ENCODE results near the gene PTPRZ1.

Gene PTPRZ1

DNA sequence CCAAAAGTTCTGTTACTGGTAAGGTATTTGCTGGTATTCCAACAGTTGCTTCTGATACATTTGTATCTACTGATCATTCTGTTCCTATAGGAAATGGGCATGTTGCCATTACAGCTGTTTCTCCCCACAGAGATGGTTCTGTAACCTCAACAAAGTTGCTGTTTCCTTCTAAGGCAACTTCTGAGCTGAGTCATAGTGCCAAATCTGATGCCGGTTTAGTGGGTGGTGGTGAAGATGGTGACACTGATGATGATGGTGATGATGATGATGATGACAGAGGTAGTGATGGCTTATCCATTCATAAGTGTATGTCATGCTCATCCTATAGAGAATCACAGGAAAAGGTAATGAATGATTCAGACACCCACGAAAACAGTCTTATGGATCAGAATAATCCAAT lies 140.1 kb downstream of the PTPRZ1 start:
- no peak for DNase-seq (ENCODE audit: extremely low read depth, insufficient read length)
- no peak overlapping the region for H3K4me3 ChIP-seq (replicated peaks; ENCODE audit: low read depth, low read length)
- H3K27me3 ChIP-seq (replicated peaks; ENCODE audit: control insufficient read depth, insufficient read depth, low read length) = no peaks in the 10 kb centered on the region; the same call in 1 of the 2 replicates
- TF ChIP-seq, protein P1, sequence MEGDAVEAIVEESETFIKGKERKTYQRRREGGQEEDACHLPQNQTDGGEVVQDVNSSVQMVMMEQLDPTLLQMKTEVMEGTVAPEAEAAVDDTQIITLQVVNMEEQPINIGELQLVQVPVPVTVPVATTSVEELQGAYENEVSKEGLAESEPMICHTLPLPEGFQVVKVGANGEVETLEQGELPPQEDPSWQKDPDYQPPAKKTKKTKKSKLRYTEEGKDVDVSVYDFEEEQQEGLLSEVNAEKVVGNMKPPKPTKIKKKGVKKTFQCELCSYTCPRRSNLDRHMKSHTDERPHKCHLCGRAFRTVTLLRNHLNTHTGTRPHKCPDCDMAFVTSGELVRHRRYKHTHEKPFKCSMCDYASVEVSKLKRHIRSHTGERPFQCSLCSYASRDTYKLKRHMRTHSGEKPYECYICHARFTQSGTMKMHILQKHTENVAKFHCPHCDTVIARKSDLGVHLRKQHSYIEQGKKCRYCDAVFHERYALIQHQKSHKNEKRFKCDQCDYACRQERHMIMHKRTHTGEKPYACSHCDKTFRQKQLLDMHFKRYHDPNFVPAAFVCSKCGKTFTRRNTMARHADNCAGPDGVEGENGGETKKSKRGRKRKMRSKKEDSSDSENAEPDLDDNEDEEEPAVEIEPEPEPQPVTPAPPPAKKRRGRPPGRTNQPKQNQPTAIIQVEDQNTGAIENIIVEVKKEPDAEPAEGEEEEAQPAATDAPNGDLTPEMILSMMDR (IDR thresholded peaks at IDR 0.05; ENCODE audit: insufficient read depth, low read length, poor library complexity, severe bottlenecking) = no peak
- H3K36me3 ChIP-seq (ENCODE audit: control insufficient read depth, insufficient read depth, low read length) = no peaks in the 10 kb centered on the region

DNA sequence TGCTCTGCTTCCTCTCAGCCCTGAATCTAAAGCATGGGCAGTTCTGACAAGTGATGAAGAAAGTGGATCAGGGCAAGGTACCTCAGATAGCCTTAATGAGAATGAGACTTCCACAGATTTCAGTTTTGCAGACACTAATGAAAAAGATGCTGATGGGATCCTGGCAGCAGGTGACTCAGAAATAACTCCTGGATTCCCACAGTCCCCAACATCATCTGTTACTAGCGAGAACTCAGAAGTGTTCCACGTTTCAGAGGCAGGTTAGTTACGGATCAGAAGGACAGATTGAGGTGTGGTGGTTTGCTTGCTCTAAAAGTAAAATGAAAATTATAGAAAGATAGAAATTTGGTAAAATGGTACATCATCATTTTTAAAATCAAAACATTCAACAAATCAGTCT lies 140.7 kb downstream of the PTPRZ1 start:
- H3K27me3 ChIP-seq (replicated peaks; ENCODE audit: control insufficient read depth, insufficient read depth, low read length) = no peaks in the 10 kb centered on the region; the same call in 1 of the 2 replicates
- DNase-seq (ENCODE audit: extremely low read depth, insufficient read length) = no peak
- no peak overlapping the region for H3K4me3 ChIP-seq (replicated peaks; ENCODE audit: low read depth, low read length)
- H3K36me3 ChIP-seq (ENCODE audit: control insufficient read depth, insufficient read depth, low read length) = no peaks in the 10 kb centered on the region
- TF ChIP-seq, protein P1 (IDR thresholded peaks at IDR 0.05; ENCODE audit: insufficient read depth, low read length, poor library complexity, severe bottlenecking) = no peak

GRCh38 chr7:122014697-122015096 lies 141.7 kb downstream of the PTPRZ1 start:
- no peak for DNase-seq (ENCODE audit: extremely low read depth, insufficient read length)
- TF ChIP-seq, protein P1 (IDR thresholded peaks at IDR 0.05; ENCODE audit: insufficient read depth, low read length, poor library complexity, severe bottlenecking) = peak; percentile 11
- Histone ChIP-seq H3K36me3 (ENCODE audit: control insufficient read depth, insufficient read depth, low read length) (no peaks in the 10 kb centered on the region), H3K27me3 (replicated peaks; ENCODE audit: control insufficient read depth, insufficient read depth, low read length) (no peaks in the 10 kb centered on the region; the same call in 1 of the 2 replicates), H3K4me3 (replicated peaks; ENCODE audit: low read depth, low read length) (no peak overlapping the region)

- TF ChIP-seq, protein P1 (IDR thresholded peaks at IDR 0.05; ENCODE audit: insufficient read depth, low read length, poor library complexity, severe bottlenecking) = no peak
- DNase-seq (ENCODE audit: extremely low read depth, insufficient read length) = no peak
- Histone ChIP-seq H3K36me3 (ENCODE audit: control insufficient read depth, insufficient read depth, low read length) (no peaks in the 10 kb centered on the region), H3K27me3 (replicated peaks; ENCODE audit: control insufficient read depth, insufficient read depth, low read length) (no peaks in the 10 kb centered on the region; the same call in 1 of the 2 replicates), H3K4me3 (replicated peaks; ENCODE audit: low read depth, low read length) (no peak overlapping the region)
Measured at GRCh38 chr7:122018032-122018431, 145.1 kb downstream of the PTPRZ1 start.

- no peak overlapping the region for H3K4me3 ChIP-seq (replicated peaks; ENCODE audit: low read depth, low read length)
- no peaks in the 10 kb centered on the region for H3K36me3 ChIP-seq (ENCODE audit: control insufficient read depth, insufficient read depth, low read length)
- DNase-seq (ENCODE audit: extremely low read depth, insufficient read length) = no peak
- no peaks in the 10 kb centered on the region for H3K27me3 ChIP-seq (replicated peaks; ENCODE audit: control insufficient read depth, insufficient read depth, low read length)
- TF ChIP-seq, protein P1 (IDR thresholded peaks at IDR 0.05; ENCODE audit: insufficient read depth, low read length, poor library complexity, severe bottlenecking) = no peak
Measured at GRCh38 chr7:122027058-122027457, 154.1 kb downstream of the PTPRZ1 start.

GRCh38 chr7:122033641-122034040 lies 160.7 kb downstream of the PTPRZ1 start:
- Histone ChIP-seq H3K36me3 (ENCODE audit: control insufficient read depth, insufficient read depth, low read length) (no peaks in the 10 kb centered on the region), H3K4me3 (replicated peaks; ENCODE audit: low read depth, low read length) (no peak overlapping the region), H3K27me3 (replicated peaks; ENCODE audit: control insufficient read depth, insufficient read depth, low read length) (no peaks in the 10 kb centered on the region)
- TF ChIP-seq, protein P1 (IDR thresholded peaks at IDR 0.05; ENCODE audit: insufficient read depth, low read length, poor library complexity, severe bottlenecking) = no peak
- DNase-seq (ENCODE audit: extremely low read depth, insufficient read length) = no peak
